ENCODE data around the gene KRTAP4-12. TPM values are rescaled to one million over a fixed set of nuclear protein-coding genes. Genes with fewer than 3 reads are reported as not detected.
"Not testable (repeated sequence)": the region's sequence is repeated elsewhere in the genome, so short reads cannot be mapped to it uniquely, and the experiment has no call there.

Gene KRTAP4-12
- total RNA-seq, 1 donor from 2014 or later = not detected

- ATAC-seq = not testable (repeated sequence)
Observed at GRCh38 chr17:41084100-41084856, 39.7 kb downstream of the KRTAP4-12 start, which contains the start of gene KRTAP4-7. Gene KRTAP4-7 (plus strand): TSS chr17:41084150. CDS start chr17:41084207, 57 bp downstream.

GRCh38 chr17:41083427-41083826 lies 40.6 kb downstream of the KRTAP4-12 start:
- ATAC-seq = peak; percentile 52

- ATAC-seq = no peak
Observed at GRCh38 chr17:41082626-41083025, 41.4 kb downstream of the KRTAP4-12 start.

GRCh38 chr17:41076788-41077187 lies 47.2 kb downstream of the KRTAP4-12 start:
- ATAC-seq = no peak

GRCh38 chr17:41073676-41074075 lies 50.3 kb downstream of the KRTAP4-12 start:
- ATAC-seq = no peak

Other genes with a start within 250 kb of the KRTAP4-12 start
- 0.20 TPM for gene KRT20, start 238.9 kb downstream of the KRTAP4-12 start, total RNA-seq
- gene KRT23, start 186.5 kb downstream of the KRTAP4-12 start, total RNA-seq = 3.1 TPM
- not detected for gene KRT39, start 157.2 kb downstream of the KRTAP4-12 start, total RNA-seq
- gene KRT40, start 139.9 kb downstream of the KRTAP4-12 start, total RNA-seq = not detected
- gene KRTAP3-3, start 130.0 kb downstream of the KRTAP4-12 start, total RNA-seq = not detected
- not detected for gene KRTAP3-2, start 124.3 kb downstream of the KRTAP4-12 start, total RNA-seq
- gene KRTAP3-1, start 115.1 kb downstream of the KRTAP4-12 start, total RNA-seq = not detected
- gene KRTAP1-5, start 97.0 kb downstream of the KRTAP4-12 start, total RNA-seq = not detected
- not detected for gene KRTAP1-4, start 94.0 kb downstream of the KRTAP4-12 start, total RNA-seq
- gene KRTAP1-3, start 89.3 kb downstream of the KRTAP4-12 start, total RNA-seq = not detected
- gene KRTAP1-1, start 82.7 kb downstream of the KRTAP4-12 start, total RNA-seq = not detected
- not detected for gene KRTAP2-1, start 76.9 kb downstream of the KRTAP4-12 start, total RNA-seq
- gene KRTAP2-2, start 69.0 kb downstream of the KRTAP4-12 start, total RNA-seq = not detected
- gene KRTAP2-3, start 64.1 kb downstream of the KRTAP4-12 start, total RNA-seq = not detected
- not detected for gene KRTAP2-4, start 58.3 kb downstream of the KRTAP4-12 start, total RNA-seq
- not detected for gene KRTAP4-7, start 40.0 kb downstream of the KRTAP4-12 start, total RNA-seq
- not detected for gene KRTAP4-8, start 26.0 kb downstream of the KRTAP4-12 start, total RNA-seq
- not detected for gene KRTAP4-16, start 22.0 kb downstream of the KRTAP4-12 start, total RNA-seq
- gene KRTAP4-9, start 18.8 kb downstream of the KRTAP4-12 start, total RNA-seq = not detected
- not detected for gene KRTAP4-11, start 5.8 kb downstream of the KRTAP4-12 start, total RNA-seq
- gene KRTAP4-6, start 16.4 kb upstream of the KRTAP4-12 start, total RNA-seq = not detected
- gene KRTAP4-5, start 25.6 kb upstream of the KRTAP4-12 start, total RNA-seq = not detected
- gene KRTAP4-4, start 36.6 kb upstream of the KRTAP4-12 start, total RNA-seq = not detected
- not detected for gene KRTAP4-3, start 44.0 kb upstream of the KRTAP4-12 start, total RNA-seq
- gene KRTAP4-2, start 54.0 kb upstream of the KRTAP4-12 start, total RNA-seq = not detected
- not detected for gene KRTAP4-1, start 60.7 kb upstream of the KRTAP4-12 start, total RNA-seq
- gene KRTAP9-1, start 65.7 kb upstream of the KRTAP4-12 start, total RNA-seq = not detected
- not detected for gene KRTAP9-2, start 102.5 kb upstream of the KRTAP4-12 start, total RNA-seq
- gene KRTAP9-3, start 108.3 kb upstream of the KRTAP4-12 start, total RNA-seq = not detected
- not detected for gene KRTAP9-8, start 113.8 kb upstream of the KRTAP4-12 start, total RNA-seq
- gene KRTAP9-4, start 125.5 kb upstream of the KRTAP4-12 start, total RNA-seq = not detected
- gene KRTAP9-9, start 131.2 kb upstream of the KRTAP4-12 start, total RNA-seq = not detected
- not detected for gene KRTAP9-6, start 141.2 kb upstream of the KRTAP4-12 start, total RNA-seq
- gene KRTAP9-7, start 151.5 kb upstream of the KRTAP4-12 start, total RNA-seq = not detected
- not detected for gene KRTAP29-1, start 178.7 kb upstream of the KRTAP4-12 start, total RNA-seq
- gene KRTAP16-1, start 185.1 kb upstream of the KRTAP4-12 start, total RNA-seq = not detected
- not detected for gene KRTAP17-1, start 191.5 kb upstream of the KRTAP4-12 start, total RNA-seq
- gene KRT33A, start 226.6 kb upstream of the KRTAP4-12 start, total RNA-seq = 0.92 TPM
- gene KRT33B, start 245.6 kb upstream of the KRTAP4-12 start, total RNA-seq = not detected

Measured in esophagus mucosa (tissue), 1 donor.